ENCODE data around the gene ATP8B3.
"Not testable (repeated sequence)": the region's sequence is repeated elsewhere in the genome, so short reads cannot be mapped to it uniquely, and the experiment has no call there.

ATP8B3 gene

DNA sequence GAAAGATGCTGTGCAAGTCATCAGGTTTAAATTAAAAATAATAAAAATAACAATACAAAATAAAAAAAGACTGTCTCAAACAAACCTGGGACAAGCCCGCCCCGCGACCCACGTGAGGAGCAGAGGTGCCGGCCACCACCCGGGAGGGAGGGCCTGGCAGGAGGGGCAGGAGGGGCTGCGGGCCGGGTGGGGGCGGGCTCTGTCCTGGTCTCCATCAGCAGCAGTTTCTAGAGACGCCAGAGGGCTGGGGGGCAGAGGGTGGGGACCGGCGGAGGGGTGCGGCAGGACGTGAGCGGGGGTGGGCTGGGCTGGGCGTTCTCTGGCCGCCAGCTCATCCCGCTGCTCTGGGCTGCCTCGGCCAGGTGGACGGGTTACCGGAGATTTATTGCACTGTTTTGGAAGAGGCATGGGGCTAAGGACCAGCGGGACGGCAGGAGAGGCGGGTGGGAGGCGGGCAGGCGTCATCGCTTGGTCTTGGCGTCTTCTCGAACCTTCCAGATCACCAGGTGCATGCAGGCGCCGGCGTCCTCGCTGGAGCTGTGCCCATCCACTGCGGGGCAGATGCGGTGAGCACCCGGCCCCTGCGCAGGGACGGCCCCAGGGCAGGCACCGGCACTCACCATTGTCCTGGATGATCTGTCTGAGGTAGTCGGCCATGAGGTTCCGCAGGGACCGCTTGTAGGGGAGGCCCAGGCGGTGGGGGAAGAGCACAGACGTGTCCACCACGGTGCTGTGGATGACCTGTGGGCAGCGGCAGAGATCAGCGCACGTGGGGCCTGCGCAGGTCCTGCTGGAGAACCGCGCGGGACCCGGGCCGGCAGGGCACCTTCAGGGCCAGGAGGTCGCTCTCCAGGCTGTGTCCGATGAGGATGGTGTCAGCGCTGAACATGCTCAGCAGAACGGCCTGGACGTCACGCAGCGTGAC is 3.8 kb upstream of the ATP8B3 start:
- DNase-seq (ENCODE audit: low spot score): no peak

DNA sequence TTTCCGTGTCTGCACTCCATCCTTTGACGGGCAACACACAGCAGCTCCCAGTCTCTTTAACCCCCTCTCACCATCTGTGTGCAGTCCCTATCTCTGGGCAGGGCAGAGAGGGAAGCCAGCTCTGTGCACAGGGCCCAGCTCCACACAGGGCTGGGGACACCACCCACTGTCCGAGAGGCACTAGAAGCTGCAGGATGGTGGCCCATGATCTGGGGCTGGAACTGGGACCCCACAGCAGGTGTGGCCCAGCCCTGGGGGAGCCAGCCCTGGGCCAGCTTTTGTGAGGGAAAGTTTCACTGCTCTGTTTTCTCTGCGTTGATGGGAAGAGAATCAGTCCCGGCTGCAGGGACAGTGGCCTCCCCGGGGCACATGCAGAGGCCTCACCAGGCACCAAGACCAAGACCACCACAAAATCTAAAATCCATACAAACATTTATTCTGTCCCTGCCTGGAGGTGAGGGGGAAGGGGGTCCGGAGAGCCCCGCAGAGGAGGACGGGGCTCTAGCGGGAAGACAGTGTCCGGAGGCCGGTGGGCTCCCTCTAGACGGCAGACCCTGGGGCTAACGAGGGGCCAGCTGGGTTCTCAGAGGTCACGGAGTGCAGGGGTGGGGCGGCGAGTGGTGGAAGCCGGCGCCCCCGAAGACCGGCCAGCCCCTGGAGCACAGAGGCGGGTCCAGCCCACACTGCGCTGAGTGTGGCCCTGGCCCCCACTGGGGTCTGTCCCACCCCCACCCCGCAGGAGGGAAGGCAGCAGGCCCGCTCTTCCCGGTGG is 2.9 kb upstream of the ATP8B3 start:
- DNase-seq (ENCODE audit: low spot score): no peak

DNA sequence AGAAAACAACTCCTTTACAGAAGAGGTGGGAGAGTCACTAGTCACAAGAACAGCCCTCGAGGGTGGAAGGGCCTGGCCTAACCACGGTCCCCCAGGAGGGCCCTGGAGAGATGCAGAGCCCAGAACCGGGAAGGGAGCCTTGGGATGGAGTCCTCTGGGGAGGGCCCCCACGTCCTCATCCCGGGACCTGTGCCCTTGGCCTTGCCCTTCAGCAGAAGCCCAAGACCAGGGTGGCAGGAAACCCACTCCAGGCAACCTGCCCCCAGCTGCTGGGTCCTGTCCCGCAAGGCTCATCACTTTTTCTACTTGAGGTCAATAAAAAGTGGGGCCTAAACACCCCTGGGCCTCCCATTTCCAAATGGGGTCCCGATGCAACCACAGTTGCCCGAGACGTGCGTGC is 2.3 kb upstream of the ATP8B3 start:
- DNase-seq (ENCODE audit: low spot score): no peak

DNA sequence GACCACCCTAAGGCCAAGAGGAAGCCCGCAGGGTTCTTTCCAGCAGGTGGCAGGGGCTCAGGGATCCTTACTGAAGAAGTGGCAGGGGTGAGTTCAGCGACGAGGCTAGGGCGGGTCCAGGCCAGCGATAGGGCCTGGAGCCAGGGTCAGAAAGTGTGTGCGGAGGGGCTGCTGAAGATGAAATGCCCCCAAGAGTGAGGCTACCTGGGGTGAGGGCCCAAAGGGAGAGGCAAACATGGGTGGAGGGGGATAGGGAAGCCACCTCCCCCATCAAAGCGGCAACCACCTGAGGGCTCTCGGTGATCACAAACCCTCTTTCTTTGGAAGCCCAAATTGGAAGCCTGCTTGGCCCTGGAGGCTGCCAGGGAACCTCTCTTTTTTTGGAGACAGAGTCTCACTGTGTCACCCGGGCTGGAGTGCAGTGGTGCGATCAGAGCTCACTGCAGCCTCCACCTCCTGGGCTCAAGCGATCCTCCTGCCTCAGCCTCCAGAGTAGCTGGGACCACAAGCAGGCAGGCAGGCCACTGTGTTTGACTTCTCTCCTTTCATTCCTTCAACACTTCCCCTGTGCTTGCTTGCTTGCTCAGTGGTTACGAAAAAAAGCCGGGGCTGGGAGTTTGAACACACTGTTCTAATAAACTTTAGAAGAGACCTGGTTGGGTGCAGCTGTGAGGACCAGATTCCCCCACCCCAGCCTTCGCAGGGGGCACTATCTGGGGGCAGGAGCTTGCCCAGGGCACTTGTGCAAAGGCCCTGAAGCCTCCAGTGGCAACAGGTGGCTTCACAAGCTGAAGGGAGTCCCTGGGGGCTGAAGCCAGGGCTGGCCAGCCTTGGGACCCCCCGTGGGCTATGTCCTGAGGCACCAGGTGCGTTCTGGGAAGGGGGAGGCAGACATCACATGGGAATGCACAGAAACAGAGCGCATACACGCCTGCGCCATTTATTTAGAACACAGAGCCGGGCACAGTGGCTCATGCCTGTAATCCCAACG is 1.4 kb upstream of the ATP8B3 start:
- no peak for DNase-seq (ENCODE audit: low spot score)

DNA sequence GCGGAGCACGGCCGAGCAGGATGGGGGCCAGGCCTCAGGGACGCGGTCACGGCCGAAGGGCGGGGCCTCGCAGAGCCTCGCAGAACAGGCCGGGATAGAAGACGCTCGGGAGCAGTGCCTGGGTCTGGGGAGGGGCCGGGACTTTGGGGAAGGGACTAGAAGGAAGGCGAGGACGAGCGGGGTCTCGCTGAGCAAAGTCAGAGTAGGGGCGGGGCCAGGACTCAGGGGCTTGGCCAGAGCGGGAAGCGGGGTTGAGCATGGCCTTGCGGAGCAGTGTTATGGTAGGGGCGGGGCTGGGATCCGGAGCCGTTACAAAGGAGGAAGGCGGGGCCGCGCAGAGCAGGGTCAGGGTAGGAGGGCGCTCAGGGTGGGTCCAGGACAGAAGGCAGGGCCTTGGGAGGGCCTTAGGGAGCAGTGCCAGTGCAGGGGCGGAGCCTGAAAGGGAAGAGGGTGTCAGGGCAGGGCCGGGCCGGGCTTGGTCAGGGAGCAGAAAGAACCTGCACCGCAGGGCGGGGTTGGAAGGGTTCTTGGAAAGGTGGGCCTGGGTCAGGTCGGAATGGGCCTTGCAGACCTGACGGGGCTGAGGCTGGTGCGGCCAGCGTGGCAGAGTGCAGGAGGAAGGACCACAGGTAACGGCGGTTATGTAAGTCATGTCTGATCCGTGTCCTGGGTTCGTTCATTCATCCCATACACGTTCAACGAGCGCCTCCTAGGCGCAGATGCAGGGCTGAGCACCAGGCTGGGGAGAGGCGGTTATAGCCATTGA is 533 bp upstream of the ATP8B3 start:
- DNase-seq (ENCODE audit: low spot score): peak; percentile 95

DNA sequence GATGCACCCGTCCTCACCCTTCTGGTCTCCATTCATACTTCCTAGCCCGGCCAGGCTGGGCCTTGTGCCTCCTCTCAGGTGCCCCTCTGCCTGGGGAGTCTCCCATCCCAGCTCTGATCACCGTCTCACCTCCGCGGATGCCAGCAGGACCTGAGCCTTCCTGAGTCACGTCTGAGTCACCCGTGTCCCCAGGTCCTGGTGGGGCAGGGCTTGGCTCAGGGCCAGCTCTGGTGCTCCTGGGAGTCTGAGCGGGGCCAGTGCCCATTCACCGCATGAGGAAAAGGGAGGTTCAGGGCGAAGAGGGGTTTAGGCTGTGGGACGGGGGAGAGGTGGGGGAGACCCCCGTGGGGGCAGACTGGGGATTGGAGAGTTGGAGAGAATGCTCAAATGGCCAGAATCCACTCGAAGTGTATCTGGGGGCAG is 593 bp downstream of the ATP8B3 start:
- DNase-seq (ENCODE audit: low spot score): peak; percentile 73

DNA sequence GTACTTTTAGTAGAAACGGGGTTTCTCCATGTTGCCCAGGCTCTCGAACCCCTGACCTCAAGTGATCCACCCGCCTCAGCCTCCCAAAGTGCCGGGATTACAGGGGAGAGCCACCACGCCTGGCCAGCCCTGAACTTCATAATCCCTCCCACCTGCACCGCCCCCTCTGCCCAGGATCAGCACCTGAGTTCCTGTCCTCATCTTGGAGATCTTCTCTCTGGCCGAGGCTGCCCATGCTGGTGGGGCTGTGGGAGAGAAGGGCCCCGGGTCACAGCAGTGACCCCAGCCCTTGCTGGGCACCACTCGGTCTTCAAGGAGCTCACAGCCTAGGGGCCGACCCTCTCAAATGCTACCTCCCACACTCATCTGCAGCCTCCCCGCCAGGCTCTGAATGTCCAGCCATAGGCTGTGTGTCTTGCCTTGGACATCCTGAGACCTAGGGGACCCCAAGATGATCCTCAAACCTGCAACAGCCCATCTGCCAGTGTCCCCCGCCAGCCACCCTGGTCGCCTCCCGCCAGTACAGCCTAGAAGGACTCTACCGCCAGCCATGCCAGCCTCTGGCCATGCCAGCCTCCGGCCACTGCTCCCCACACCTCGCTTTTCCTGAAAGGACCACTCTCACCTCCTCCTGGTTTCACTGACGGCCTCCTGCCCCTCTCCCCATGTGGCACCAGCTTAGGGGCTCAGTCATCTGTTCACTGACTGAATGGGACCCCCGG is 1.5 kb downstream of the ATP8B3 start:
- no peak for DNase-seq (ENCODE audit: low spot score)

DNA sequence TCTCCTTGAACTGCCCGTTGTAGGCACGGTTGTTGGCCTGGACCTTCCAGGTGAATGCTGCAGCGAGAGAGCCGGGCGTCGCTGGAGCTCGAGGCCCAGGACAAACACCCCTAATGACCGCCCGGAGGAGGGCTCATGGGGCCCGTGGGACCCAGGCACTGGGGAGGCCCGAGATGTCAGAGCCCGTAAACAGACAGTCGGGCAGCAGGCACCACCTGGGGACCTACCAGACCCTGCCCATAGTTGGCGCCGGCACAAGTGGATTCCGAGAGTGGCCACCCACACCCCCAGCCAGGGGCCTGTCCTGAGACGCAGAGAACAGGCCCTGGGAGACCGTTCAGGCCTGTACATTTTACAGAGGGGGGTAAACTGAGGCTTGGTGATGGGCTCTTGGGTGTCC is 2.4 kb downstream of the ATP8B3 start:
- DNase-seq (ENCODE audit: low spot score): no peak

DNA sequence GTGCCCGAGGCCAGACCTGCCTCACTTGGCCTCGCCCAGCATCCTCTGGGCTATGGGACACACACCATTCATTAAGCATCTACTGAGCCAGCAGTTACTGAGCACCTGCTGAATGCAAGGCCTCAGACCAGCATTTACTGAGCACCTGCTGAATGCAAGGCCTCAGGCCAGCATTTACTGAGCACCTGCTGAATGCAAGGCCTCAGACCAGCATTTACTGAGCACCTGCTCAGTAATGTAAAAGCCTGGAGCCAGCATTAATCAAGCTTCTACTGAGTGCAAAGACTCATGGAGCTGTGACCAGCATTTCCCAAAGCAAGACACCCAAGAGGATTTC is 3.7 kb downstream of the ATP8B3 start:
- no peak for DNase-seq (ENCODE audit: low spot score)

DNA sequence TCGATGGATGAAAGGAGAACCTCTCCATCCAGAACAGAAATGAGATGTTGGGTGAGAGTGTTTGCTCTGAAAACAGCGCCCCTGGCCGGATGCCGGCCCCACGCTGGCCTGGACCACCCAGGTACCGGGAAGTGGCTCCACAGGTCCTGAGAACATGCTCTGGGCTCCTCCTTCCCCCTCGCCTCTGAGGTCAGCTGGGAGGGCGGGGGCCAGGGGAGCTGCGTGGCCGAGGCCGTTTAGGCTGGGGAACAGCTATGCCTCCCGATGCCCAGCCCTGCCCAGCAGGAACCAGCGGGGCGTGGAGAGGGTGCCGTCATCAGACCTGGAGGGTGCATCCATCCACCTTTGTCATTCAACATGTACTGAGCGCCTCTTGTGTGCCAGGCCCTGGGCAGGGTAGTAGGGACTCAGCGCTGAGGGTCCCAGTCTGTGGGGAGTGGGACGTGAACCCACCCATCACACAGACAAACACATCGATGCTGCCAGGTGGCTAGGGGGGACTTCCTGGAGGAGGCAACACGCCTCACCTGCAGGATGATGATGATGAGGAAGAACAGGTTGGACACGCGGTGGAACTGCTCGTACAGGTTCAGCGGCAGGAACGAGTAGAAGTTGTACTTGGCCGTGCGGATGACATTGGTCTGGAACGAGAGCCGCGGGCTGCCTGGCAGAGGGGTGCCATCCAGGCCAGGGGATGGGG is 4.2 kb downstream of the ATP8B3 start:
- DNase-seq (ENCODE audit: low spot score): no peak

DNA sequence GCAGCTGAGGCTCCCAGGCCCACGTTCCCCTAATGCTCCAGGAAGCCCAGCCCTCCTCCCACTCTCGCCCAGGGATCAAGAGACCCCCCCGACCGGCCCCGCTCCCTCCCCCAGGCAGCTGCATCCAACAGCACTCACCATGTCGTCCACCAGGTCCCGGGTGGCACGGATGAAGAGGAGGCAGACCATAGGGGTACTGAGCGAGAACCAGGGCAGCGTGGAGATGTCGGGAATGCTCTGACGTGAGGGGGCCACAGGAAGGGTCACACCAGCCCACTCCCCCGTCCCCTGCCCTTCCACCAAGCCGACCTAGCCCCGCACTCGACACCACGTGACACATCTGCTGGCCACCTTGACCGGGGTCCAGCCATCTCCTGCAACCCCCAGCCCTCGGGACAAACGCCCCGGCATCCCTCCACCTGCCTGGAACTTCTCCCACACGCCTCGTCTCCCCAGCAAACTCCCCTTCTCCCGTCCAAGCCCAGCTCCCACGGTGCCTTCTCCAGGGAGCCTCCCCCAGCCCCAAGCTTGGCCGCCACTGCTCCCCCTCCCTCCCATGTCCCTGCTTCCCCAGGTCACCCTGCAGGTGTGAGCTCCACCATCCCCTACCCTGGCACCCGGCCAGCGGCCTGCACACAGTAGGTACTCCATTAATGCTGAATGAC is 4.9 kb downstream of the ATP8B3 start:
- no peak for DNase-seq (ENCODE audit: low spot score)

DNA sequence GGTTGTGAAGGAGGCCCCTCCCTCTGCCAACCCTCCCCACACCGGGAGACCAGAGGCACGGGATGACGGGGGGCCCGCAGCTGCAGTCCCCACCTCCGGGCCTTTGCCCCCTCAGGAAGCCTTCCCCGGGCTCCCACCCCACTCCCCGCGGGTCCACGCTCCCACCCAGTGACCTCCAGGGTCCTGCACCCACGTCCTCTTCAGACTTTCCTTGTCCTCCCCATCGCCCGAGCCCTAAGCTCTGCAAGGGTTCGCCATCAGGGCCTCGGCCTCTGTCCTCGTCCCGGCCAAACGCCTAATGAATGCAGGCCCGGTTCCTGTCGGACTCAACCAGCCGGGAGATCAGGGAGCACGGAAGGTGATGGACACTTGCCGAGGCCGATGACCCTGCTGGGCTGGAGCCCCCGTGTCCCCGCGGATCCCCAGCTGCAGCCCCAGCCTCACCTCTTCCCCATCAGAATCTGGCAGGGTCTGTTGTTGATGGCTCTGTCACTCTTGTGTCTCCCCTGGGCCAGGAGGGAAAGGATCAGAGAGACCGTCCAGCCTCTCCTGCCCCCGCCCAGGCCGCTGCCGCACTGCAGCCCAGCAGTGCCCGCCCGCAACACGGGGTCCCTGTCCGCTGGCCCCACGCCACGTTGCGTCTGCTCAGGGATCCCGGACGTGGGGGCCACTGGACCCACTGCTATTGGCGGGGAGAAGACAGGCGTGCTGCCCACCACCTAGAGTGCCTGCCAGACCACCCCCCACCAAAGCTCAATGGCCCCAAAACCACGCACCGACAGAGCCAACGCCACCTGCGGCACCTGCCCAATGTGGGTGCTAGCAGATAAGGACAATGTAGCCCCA is 5.7 kb downstream of the ATP8B3 start:
- no peak for DNase-seq (ENCODE audit: low spot score)

DNA sequence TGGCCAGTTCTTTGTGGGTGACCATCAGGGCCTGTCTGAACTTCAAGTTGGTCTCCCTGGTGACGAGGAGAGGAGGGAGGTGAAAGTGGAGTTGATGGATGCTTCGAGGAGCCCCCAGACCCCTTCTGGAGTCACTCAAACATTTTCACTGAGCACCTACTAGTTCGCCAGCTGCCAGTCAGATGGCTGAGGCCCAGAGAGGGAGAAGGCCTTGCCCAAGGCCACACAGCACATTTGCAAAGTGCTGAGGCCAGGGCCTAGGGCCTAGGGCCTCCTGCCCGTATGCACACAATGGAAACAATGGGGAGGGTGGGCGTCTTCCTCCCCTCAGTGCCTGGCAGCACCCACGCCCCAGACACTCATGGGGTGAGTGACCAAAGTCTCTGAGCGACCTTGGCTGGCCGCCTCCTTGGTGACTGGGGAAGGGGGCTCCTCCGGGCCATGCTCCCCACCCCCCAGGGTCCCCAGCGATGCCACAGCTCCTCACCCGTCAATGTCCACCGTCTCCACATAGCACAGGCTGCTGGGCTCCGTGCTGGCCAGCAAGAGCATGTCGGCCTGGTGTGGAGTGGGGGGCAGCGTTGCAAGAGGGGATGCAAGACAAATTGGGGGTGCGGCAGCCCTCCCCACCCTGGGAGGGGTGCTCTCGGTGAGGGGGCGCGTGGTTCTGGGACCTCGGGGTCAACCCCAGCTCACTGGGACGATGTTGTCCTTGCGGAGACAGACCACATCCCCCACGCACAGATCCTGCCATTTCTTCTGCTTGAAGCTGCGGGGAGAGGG is 6.5 kb downstream of the ATP8B3 start:
- DNase-seq (ENCODE audit: low spot score): no peak

DNA sequence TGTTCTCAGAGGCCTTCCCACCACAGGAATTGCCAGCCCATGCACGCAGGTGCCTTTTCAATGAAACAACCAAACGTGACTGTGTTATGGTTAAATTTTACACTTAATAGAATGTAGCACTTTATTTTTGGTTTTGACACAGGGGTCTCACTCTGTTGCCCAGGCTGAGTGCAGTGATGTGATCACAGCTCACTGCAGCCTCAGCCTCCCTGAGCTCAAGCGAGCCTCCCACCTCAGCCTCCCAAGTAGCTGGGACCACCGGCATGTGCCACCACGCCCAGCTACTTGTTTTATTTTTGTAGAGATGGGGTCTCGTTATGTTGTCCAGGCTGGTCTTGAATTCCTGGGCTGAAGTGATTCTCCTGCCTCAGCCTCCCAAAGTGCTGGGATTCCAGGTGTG is 7.2 kb downstream of the ATP8B3 start:
- no peak for DNase-seq (ENCODE audit: low spot score)

DNA sequence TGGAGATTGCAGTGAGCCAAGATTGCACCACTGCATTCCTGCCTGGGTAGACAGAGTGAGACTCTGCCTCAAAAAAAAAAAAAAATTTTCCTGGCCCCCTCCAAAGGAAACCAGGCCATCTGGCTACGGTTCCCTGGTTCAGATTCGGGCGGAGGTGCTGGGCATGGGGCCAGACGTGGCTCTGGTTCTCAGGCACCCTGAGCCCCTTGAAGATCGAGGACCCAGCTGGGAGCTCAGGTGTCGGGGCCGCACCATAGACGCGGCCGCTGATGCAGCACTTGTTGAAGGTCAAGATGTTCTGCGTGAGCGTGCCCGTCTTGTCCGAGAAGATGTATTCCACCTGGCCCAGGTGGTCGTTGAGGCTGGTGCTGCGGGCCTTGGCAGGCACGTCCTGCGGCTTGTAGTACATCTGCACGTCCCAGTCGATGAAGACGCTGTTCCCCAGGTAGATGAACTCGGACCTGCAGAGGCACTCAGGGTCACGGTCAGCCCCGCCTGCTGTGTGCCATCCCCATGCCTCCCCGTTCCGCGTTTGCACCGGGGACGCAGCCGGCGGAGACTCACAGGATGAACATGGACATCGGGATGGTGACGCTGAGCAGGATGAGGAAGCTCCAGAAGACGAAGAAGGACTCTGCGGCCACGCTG is 12.3 kb downstream of the ATP8B3 start:
- DNase-seq (ENCODE audit: low spot score): no peak

DNA sequence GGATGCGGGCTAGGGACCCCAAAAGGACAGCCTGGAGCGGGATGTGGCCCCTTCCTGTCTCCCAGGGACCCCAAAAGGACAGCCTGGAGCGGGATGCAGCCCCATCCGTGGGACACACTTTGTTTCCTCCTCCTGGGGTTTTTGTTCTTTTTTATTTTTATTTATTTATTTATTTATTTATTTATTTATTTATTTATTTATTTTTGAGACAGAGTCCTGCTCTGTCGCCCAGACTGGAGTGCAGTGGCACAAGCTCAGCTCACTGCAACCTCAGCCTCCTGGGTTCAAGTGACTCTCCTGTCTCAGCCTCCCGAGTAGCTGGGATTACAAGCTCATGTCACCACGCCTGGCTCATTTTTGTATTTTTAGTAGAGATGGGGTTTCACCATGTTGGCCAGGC is 14.8 kb downstream of the ATP8B3 start:
- DNase-seq (ENCODE audit: low spot score): not testable (repeated sequence)

All from GM03348 (cell line).